OCI-LY3 (cell line): Measurements from ENCODE around the gene AMOTL1.

ENCODE experiments used
- H2AFZ ChIP-seq: fragments of 200-600, 300-600 bp; shearing (Covaris generic); 2 replicates; pipeline ENCODE4 v1.6.0; 2014; ENCODE audit warnings: antibody characterized with exemption, low read depth, low read length
- H3K27ac ChIP-seq: fragments of 200-600, 300-600 bp; sonication (generic); 2 replicates; pipeline ENCODE4 v1.5.1; 2014; ENCODE audit warnings: mild to moderate bottlenecking, low read length, moderate library complexity, mixed read lengths
- H3K27me3 ChIP-seq: fragments of 200-600, 300-600 bp; sonication (generic); 2 replicates; pipeline ENCODE4 v1.6.1; 2014; ENCODE audit warnings: low read depth, low read length, mixed read lengths
- H3K36me3 ChIP-seq: fragments of 200-600, 300-600 bp; sonication (generic); replicated peaks from 2 replicates; pipeline ENCODE3; 2014; ENCODE audit warnings: low read depth, low read length, mixed read lengths
- H3K4me1 ChIP-seq: fragments of 300-600, 200-600 bp; sonication (generic); 2 replicates; pipeline ENCODE4 v1.6.1; 2014; ENCODE audit warnings: low read length, mixed read lengths
- H3K4me2 ChIP-seq: fragments of 200-600, 300-600 bp; sonication (generic); 2 replicates; pipeline ENCODE4 v1.6.1; 2014; ENCODE audit warnings: low read length, mixed read lengths
- H3K4me3 ChIP-seq: fragments of 300-600, 200-600 bp; sonication (generic); 2 replicates; pipeline ENCODE4 v1.5.1; 2014; ENCODE audit warnings: antibody characterized with exemption, mild to moderate bottlenecking, low read length, moderate library complexity
- H3K79me2 ChIP-seq: fragments of 300-600, 200-600 bp; shearing (Covaris generic); 2 replicates; pipeline ENCODE4 v1.6.1; 2014; ENCODE audit warnings: mild to moderate bottlenecking, low read length, mixed read lengths
- H3K9ac ChIP-seq: fragments of 300-600, 200-600 bp; shearing (Covaris generic); 2 replicates; pipeline ENCODE4 v1.6.0; 2014; ENCODE audit warnings: mild to moderate bottlenecking, low read length, moderate library complexity
- H3K9me3 ChIP-seq: fragments of 200-600, 300-600 bp; shearing (Covaris generic); 2 replicates; pipeline ENCODE4 v1.6.1; 2014; ENCODE audit warnings: low read length, mixed read lengths; ENCODE audit not compliant: insufficient read depth
- H4K20me1 ChIP-seq: fragments of 200-600, 300-600 bp; sonication (generic); 2 replicates; pipeline ENCODE4 v1.6.1; 2016; ENCODE audit warnings: low read length, mixed read lengths; ENCODE audit not compliant: insufficient read depth
- EZH2phosphoT487 ChIP-seq: fragments of 200-600 bp; shearing (Covaris generic); IDR thresholded peaks from 2 replicates; pipeline ENCODE4 v1.6.1; 2018; ENCODE audit warnings: antibody characterized with exemption, mixed run types, low read depth
- TF ChIP-seq, protein P1 (sequence below): fragments of 200-600, 300-600 bp; sonication (generic); IDR thresholded peaks from 2 replicates; pipeline ENCODE4 v1.5.1; 2014; ENCODE audit warnings: antibody characterized with exemption, low read length, low read depth

The AMOTL1 gene

GRCh38 chr11:94880216-94880615 lies 112.1 kb downstream of the AMOTL1 start:
- TF ChIP-seq, protein P1, sequence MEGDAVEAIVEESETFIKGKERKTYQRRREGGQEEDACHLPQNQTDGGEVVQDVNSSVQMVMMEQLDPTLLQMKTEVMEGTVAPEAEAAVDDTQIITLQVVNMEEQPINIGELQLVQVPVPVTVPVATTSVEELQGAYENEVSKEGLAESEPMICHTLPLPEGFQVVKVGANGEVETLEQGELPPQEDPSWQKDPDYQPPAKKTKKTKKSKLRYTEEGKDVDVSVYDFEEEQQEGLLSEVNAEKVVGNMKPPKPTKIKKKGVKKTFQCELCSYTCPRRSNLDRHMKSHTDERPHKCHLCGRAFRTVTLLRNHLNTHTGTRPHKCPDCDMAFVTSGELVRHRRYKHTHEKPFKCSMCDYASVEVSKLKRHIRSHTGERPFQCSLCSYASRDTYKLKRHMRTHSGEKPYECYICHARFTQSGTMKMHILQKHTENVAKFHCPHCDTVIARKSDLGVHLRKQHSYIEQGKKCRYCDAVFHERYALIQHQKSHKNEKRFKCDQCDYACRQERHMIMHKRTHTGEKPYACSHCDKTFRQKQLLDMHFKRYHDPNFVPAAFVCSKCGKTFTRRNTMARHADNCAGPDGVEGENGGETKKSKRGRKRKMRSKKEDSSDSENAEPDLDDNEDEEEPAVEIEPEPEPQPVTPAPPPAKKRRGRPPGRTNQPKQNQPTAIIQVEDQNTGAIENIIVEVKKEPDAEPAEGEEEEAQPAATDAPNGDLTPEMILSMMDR: no peak
- TF ChIP-seq EZH2phosphoT487: no peak
- H3K36me3 ChIP-seq: peaks cover 5% of the 10 kb centered on the region

GRCh38 chr11:94882931-94883330 lies 114.8 kb downstream of the AMOTL1 start:
- H3K4me2 ChIP-seq: no peak overlapping the region
- H3K9ac ChIP-seq: no peak overlapping the region
- no peaks in the 10 kb centered on the region for H3K79me2 ChIP-seq
- H3K27me3 ChIP-seq: no peaks in the 10 kb centered on the region
- no peaks in the 10 kb centered on the region for H3K4me1 ChIP-seq
- TF ChIP-seq, protein P1: no peak
- TF ChIP-seq EZH2phosphoT487: no peak
- no peaks in the 10 kb centered on the region for H3K9me3 ChIP-seq
- no peak overlapping the region for H3K27ac ChIP-seq
- H3K4me3 ChIP-seq: no peak overlapping the region
- no peaks in the 10 kb centered on the region for H4K20me1 ChIP-seq
- peaks cover 9% of the 10 kb centered on the region for H3K36me3 ChIP-seq
- no peak overlapping the region for H2AFZ ChIP-seq

More at GRCh38 chr11:94880216-94880615, 112.1 kb downstream of the AMOTL1 start:
- no peaks in the 10 kb centered on the region for H4K20me1 ChIP-seq
- H3K4me2 ChIP-seq: no peak overlapping the region
- H3K4me3 ChIP-seq: no peak overlapping the region
- H3K27me3 ChIP-seq: no peaks in the 10 kb centered on the region
- no peak overlapping the region for H2AFZ ChIP-seq
- no peaks in the 10 kb centered on the region for H3K9me3 ChIP-seq
- H3K4me1 ChIP-seq: no peaks in the 10 kb centered on the region
- no peak overlapping the region for H3K9ac ChIP-seq
- no peaks in the 10 kb centered on the region for H3K79me2 ChIP-seq
- no peak overlapping the region for H3K27ac ChIP-seq

GRCh38 chr11:94883878-94884277 lies 115.7 kb downstream of the AMOTL1 start:
- H3K4me1 ChIP-seq: no peaks in the 10 kb centered on the region
- H3K9ac ChIP-seq: no peak overlapping the region
- H3K27me3 ChIP-seq: no peaks in the 10 kb centered on the region
- no peaks in the 10 kb centered on the region for H3K9me3 ChIP-seq
- TF ChIP-seq, protein P1: no peak
- no peak for TF ChIP-seq EZH2phosphoT487
- H3K79me2 ChIP-seq: no peaks in the 10 kb centered on the region
- peaks cover 4% of the 10 kb centered on the region for H3K36me3 ChIP-seq
- H2AFZ ChIP-seq: no peak overlapping the region
- H4K20me1 ChIP-seq: no peaks in the 10 kb centered on the region
- no peak overlapping the region for H3K27ac ChIP-seq
- H3K4me3 ChIP-seq: no peak overlapping the region
- H3K4me2 ChIP-seq: no peak overlapping the region

DNA sequence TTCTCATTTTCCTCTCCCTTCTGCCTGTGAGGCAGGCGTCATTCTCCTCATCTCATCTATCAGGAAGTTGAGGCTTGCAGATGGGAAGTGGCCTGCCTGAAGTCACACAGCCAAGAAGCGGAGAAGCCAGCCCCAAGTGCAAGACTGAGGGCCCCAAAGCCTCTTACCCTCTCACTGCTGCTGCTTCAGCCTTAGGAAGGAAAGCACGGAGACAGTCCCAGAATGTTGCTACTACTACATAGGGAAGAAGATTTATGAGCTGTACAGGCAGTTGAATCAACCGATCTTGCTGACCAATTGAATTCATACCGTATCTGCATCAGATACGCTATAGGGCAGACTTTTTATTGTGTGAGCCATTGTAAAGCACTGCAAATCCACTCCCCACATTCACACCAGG lies 116.2 kb downstream of the AMOTL1 start:
- no peak overlapping the region for H3K9ac ChIP-seq
- no peak overlapping the region for H3K4me2 ChIP-seq
- H3K27ac ChIP-seq: no peak overlapping the region
- no peaks in the 10 kb centered on the region for H4K20me1 ChIP-seq
- no peaks in the 10 kb centered on the region for H3K9me3 ChIP-seq
- TF ChIP-seq, protein P1: no peak
- TF ChIP-seq EZH2phosphoT487: no peak
- no peaks in the 10 kb centered on the region for H3K4me1 ChIP-seq
- no peak overlapping the region for H2AFZ ChIP-seq
- H3K79me2 ChIP-seq: no peaks in the 10 kb centered on the region
- no peaks in the 10 kb centered on the region for H3K27me3 ChIP-seq
- no peak overlapping the region for H3K4me3 ChIP-seq
- H3K36me3 ChIP-seq: peaks cover 4% of the 10 kb centered on the region
